H1 (cell line): ENCODE data around the gene LURAP1L.

Source experiments
- CHD2 ChIP-seq: IDR thresholded peaks from 2 replicates; pipeline ENCODE4 v1.6.1; 2012; ENCODE audit warnings: low read length, improper control_type of control experiment
- NRF1 ChIP-seq: IDR thresholded peaks from 2 replicates; pipeline ENCODE4 v1.6.1; 2011; ENCODE audit warnings: mild to moderate bottlenecking, low read depth, low read length, improper control_type of control experiment
- POLR2AphosphoS5 ChIP-seq: IDR thresholded peaks from 2 replicates; pipeline ENCODE4 v1.6.1; 2011; ENCODE audit warnings: low read depth, low read length
- SUZ12 ChIP-seq: fragments of 200-600 bp; sonication (generic); IDR thresholded peaks from 2 replicates; pipeline ENCODE4 v1.6.1; 2012; ENCODE audit warnings: mild to moderate bottlenecking, inconsistent platforms, low read length, moderate library complexity, mixed read lengths
- YY1 ChIP-seq: IDR thresholded peaks from 2 replicates; pipeline ENCODE4 v1.6.1; 2011; ENCODE audit warnings: low read depth, mild to moderate bottlenecking, low read length
- ZNF274 ChIP-seq: IDR thresholded peaks from 2 replicates; pipeline ENCODE4 v1.7.0; 2012; ENCODE audit warnings: low read length, borderline replicate concordance; ENCODE audit errors: extremely low read depth
- TF ChIP-seq, protein P1 (sequence below), 3 experiments: IDR thresholded peaks; 1 replicate in 2 of 3; 2 replicates in 1 of 3; pipeline versions ENCODE4 v1.5.1 to v1.6.1; 2011; ENCODE audit warnings: low read length in 3 of 3, mild to moderate bottlenecking in 3 of 3, inconsistent platforms in 2 of 3, low read depth in 1 of 3, moderate library complexity in 1 of 3; ENCODE audit not compliant: insufficient read depth in 1 of 3; ENCODE audit errors: control extremely low read depth in 1 of 3
- TF ChIP-seq, protein P2 (sequence below): IDR thresholded peaks from 2 replicates; pipeline ENCODE4 v1.6.1; 2012; ENCODE audit warnings: inconsistent platforms

DNA sequence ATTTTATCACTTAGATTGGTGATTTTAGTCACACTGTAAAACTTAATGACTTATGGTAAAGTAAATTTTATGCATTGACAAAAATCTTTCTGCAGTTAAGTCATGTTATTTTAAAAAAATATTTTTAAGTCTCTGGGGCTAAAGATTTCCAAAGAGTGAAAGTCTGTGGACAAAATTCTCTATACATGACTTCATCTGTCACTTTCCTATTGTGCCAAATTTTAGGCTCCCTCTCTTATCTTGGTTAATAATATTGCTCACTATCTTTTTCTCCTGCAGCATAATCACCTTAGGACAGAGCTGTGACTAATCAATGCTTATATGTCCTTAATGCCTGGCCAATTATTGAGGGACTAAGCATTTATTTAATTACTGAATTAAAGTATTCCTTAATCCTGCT is 15.2 kb downstream of the LURAP1L start:
- TF ChIP-seq POLR2AphosphoS5 (no peak), YY1 (no peak), NRF1 (no peak), ZNF274 (no peak), CHD2 (no peak), SUZ12 (no peak)
- TF ChIP-seq, protein P1, sequence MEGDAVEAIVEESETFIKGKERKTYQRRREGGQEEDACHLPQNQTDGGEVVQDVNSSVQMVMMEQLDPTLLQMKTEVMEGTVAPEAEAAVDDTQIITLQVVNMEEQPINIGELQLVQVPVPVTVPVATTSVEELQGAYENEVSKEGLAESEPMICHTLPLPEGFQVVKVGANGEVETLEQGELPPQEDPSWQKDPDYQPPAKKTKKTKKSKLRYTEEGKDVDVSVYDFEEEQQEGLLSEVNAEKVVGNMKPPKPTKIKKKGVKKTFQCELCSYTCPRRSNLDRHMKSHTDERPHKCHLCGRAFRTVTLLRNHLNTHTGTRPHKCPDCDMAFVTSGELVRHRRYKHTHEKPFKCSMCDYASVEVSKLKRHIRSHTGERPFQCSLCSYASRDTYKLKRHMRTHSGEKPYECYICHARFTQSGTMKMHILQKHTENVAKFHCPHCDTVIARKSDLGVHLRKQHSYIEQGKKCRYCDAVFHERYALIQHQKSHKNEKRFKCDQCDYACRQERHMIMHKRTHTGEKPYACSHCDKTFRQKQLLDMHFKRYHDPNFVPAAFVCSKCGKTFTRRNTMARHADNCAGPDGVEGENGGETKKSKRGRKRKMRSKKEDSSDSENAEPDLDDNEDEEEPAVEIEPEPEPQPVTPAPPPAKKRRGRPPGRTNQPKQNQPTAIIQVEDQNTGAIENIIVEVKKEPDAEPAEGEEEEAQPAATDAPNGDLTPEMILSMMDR (IDR thresholded peaks at IDR 0.05; ENCODE audit: control extremely low read depth in 1 of 3, insufficient read depth in 1 of 3, low read depth in 1 of 3, low read length in 3 of 3): no peak
- TF ChIP-seq, protein P2, sequence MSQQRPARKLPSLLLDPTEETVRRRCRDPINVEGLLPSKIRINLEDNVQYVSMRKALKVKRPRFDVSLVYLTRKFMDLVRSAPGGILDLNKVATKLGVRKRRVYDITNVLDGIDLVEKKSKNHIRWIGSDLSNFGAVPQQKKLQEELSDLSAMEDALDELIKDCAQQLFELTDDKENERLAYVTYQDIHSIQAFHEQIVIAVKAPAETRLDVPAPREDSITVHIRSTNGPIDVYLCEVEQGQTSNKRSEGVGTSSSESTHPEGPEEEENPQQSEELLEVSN: no peak
